Neuronal stem cell (in vitro differentiated cells): Measurements from ENCODE around the gene FABP6.
A peak's percentile ranks its signal among the peaks of the same experiment; 100 is the strongest.

Experiments used
- DNase-seq: peaks from one replicate; pipeline ENCODE4 v3.0.0-alpha.2; 2013; ENCODE audit warnings: low spot score
- H2AFZ ChIP-seq: one replicate; pipeline ENCODE4 v1.6.1; 2013; ENCODE audit warnings: mild to moderate bottlenecking, low read length, inconsistent platforms
- H2AK5ac ChIP-seq: 2 replicates; pipeline ENCODE4 v1.6.1; 2013; ENCODE audit warnings: low read depth, mild to moderate bottlenecking, inconsistent platforms, low read length, moderate library complexity, mixed read lengths
- H2BK120ac ChIP-seq: 2 replicates; pipeline ENCODE4 v1.6.1; 2013; ENCODE audit warnings: low read depth, mild to moderate bottlenecking, inconsistent platforms, low read length, moderate library complexity, mixed read lengths
- H2BK12ac ChIP-seq: one replicate; pipeline ENCODE4 v1.6.1; 2013; ENCODE audit warnings: low read length, inconsistent platforms
- H2BK15ac ChIP-seq: 2 replicates; pipeline ENCODE4 v1.6.1; 2013; ENCODE audit warnings: mild to moderate bottlenecking, low read length, inconsistent platforms, mixed read lengths
- H2BK5ac ChIP-seq: one replicate; pipeline ENCODE4 v1.6.1; 2013; ENCODE audit warnings: inconsistent platforms, mild to moderate bottlenecking, low read length, moderate library complexity
- H3K14ac ChIP-seq: one replicate; pipeline ENCODE4 v1.6.1; 2013; ENCODE audit warnings: low read length, inconsistent platforms
- H3K18ac ChIP-seq: 2 replicates; pipeline ENCODE4 v1.6.1; 2013; ENCODE audit warnings: low read length, inconsistent platforms
- H3K23ac ChIP-seq: 2 replicates; pipeline ENCODE4 v1.6.1; 2013; ENCODE audit warnings: low read depth, mild to moderate bottlenecking, mixed read lengths, low read length, inconsistent platforms; ENCODE audit not compliant: poor library complexity
- H3K27ac ChIP-seq: replicated peaks from 3 replicates; pipeline ENCODE4 v1.5.1; 2013; ENCODE audit warnings: low read length, inconsistent platforms
- H3K27me3 ChIP-seq, 3 experiments: 2 replicates each; pipeline ENCODE4 v1.6.1; 2013; ENCODE audit warnings: low read length in 3 of 3, mild to moderate bottlenecking in 2 of 3, inconsistent platforms in 1 of 3, low read depth in 1 of 3, mixed read lengths in 1 of 3, moderate library complexity in 1 of 3; ENCODE audit not compliant: control insufficient read depth in 3 of 3, insufficient read depth in 3 of 3
- H3K36me3 ChIP-seq, 2 donors: replicated peaks in 1 of 2; 2 replicates each; pipeline ENCODE4 v1.6.1; 2013; ENCODE audit warnings: low read length in 2 of 2; ENCODE audit not compliant: control insufficient read depth in 2 of 2, insufficient read depth in 2 of 2
- H3K4ac ChIP-seq: 2 replicates; pipeline ENCODE4 v1.6.1; 2013; ENCODE audit warnings: inconsistent platforms, mild to moderate bottlenecking, low read length, moderate library complexity
- H3K4me1 ChIP-seq, 2 donors: 1 replicate in 1 of 2; 2 replicates in 1 of 2; pipeline ENCODE4 v1.6.1; 2013; ENCODE audit warnings: low read length in 2 of 2, low read depth in 1 of 2; ENCODE audit not compliant: control insufficient read depth in 2 of 2, insufficient read depth in 1 of 2
- H3K4me2 ChIP-seq: one replicate; pipeline ENCODE4 v1.6.1; 2013; ENCODE audit warnings: mild to moderate bottlenecking, low read length, inconsistent platforms; ENCODE audit not compliant: insufficient read depth, poor library complexity, severe bottlenecking
- H3K4me3 ChIP-seq, 2 donors: 2 replicates each; pipeline ENCODE4 v1.5.1; 2013; ENCODE audit warnings: low read length in 2 of 2, mild to moderate bottlenecking in 2 of 2, inconsistent platforms in 1 of 2, moderate library complexity in 1 of 2
- H3K79me1 ChIP-seq: one replicate; pipeline ENCODE4 v1.6.1; 2013; ENCODE audit warnings: low read depth, mild to moderate bottlenecking, inconsistent platforms, low read length, moderate library complexity
- H3K9ac ChIP-seq: one replicate; pipeline ENCODE4 v1.6.1; 2013; ENCODE audit warnings: mild to moderate bottlenecking, low read depth, low read length, inconsistent platforms; ENCODE audit not compliant: poor library complexity
- H3K9me3 ChIP-seq, 2 donors: replicated peaks in 1 of 2; 2 replicates each; pipeline versions ENCODE3 to v1.6.1; 2013; ENCODE audit warnings: low read length in 2 of 2, mild to moderate bottlenecking in 2 of 2, inconsistent platforms in 1 of 2, low read depth in 1 of 2, mixed read lengths in 1 of 2, moderate library complexity in 1 of 2; ENCODE audit not compliant: control insufficient read depth in 2 of 2, insufficient read depth in 1 of 2
- H4K8ac ChIP-seq: one replicate; pipeline ENCODE4 v1.6.1; 2013; ENCODE audit warnings: low read depth, mild to moderate bottlenecking, inconsistent platforms, low read length, moderate library complexity
- H4K91ac ChIP-seq: one replicate; pipeline ENCODE4 v1.6.1; 2013; ENCODE audit warnings: low read length, low read depth, mild to moderate bottlenecking, inconsistent platforms; ENCODE audit not compliant: poor library complexity
- WGBS, 2 donors: extraction: QIAGEN DNeasy Blood & Tissue Kit; methylation state at CpG; one replicate each; pipeline ENCODE4 v1.1.7; 2013; ENCODE audit warnings: missing lambda C conversion rate in 2 of 2, mixed read lengths in 1 of 2; ENCODE audit not compliant: insufficient read length in 2 of 2, insufficient replicate concordance in 1 of 2; ENCODE audit errors: extremely low coverage in 2 of 2; 5-methylcytosine and 5-hydroxymethylcytosine counted together

Gene FABP6

GRCh38 chr5:160198146-160198545 lies 31.2 kb upstream of the FABP6 start:
- Histone ChIP-seq H2BK15ac (no peak overlapping the region), H3K36me3 (no peaks in the 10 kb centered on the region), H3K4me3 (no peak overlapping the region), H3K14ac (no peak overlapping the region), H3K9me3 (no peaks in the 10 kb centered on the region), H2AFZ (peak overlapping the region; percentile 92), H3K27me3 (no peaks in the 10 kb centered on the region), H4K91ac (no peak overlapping the region), H3K4ac (no peak overlapping the region), H3K27ac (no peak overlapping the region), H3K9ac (no peak overlapping the region), H3K23ac (no peak overlapping the region), H2BK120ac (no peak overlapping the region), H4K8ac (no peak overlapping the region), H3K4me2 (no peak overlapping the region), H3K18ac (peak overlapping the region; percentile 38), H3K4me1 (peaks cover 23 to 24% of the 10 kb centered on the region in 2 donors), H2BK12ac (peak overlapping the region; percentile 4), H2AK5ac (peak overlapping the region; percentile 1), H2BK5ac (no peak overlapping the region), H3K79me1 (no peaks in the 10 kb centered on the region)
- no CpG with 5 or more reads among the region's 5 CpGs for WGBS, 2 donors
- DNase-seq = no peak

- H3K4me3 ChIP-seq = no peak overlapping the region
- no peak overlapping the region for H3K27ac ChIP-seq
- no CpG with 5 or more reads among the region's 8 CpGs for WGBS, 2 donors
Observed at GRCh38 chr5:160198841-160199409, 30.4 kb upstream of the FABP6 start.

GRCh38 chr5:160199410-160199911 lies 29.8 kb upstream of the FABP6 start:
- Histone ChIP-seq H4K8ac (peak overlapping the region; percentile 89), H3K4me1 (peaks cover 23 to 24% of the 10 kb centered on the region in 2 donors), H2BK120ac (peak overlapping the region; percentile 13), H3K14ac (peak overlapping the region; percentile 75), H3K4me3 (peak overlapping the region; percentile 22 to 61), H3K4me2 (peak overlapping the region; percentile 49), H3K27ac (no peak overlapping the region), H3K9ac (peak overlapping the region; percentile 45), H4K91ac (peak overlapping the region; percentile 12), H3K9me3 (no peaks in the 10 kb centered on the region), H2AK5ac (peak overlapping the region; percentile 85), H3K18ac (peak overlapping the region; percentile 86), H2AFZ (peak overlapping the region; percentile 92), H2BK15ac (peak overlapping the region; percentile 60), H3K79me1 (no peaks in the 10 kb centered on the region), H3K23ac (peak overlapping the region; percentile 80), H2BK5ac (no peak overlapping the region), H3K4ac (no peak overlapping the region), H2BK12ac (peak overlapping the region; percentile 77), H3K36me3 (no peaks in the 10 kb centered on the region), H3K27me3 (no peaks in the 10 kb centered on the region)
- WGBS, 2 donors = no CpG with 5 or more reads among the region's 30 CpGs
- peak; percentile 62 for DNase-seq

More at GRCh38 chr5:160198841-160199409, 30.4 kb upstream of the FABP6 start:
- no peak overlapping the region for H4K91ac ChIP-seq
- H3K9me3 ChIP-seq = no peaks in the 10 kb centered on the region
- H3K27me3 ChIP-seq = no peaks in the 10 kb centered on the region
- no peak overlapping the region for H2BK12ac ChIP-seq
- H2BK15ac ChIP-seq = no peak overlapping the region
- H3K36me3 ChIP-seq = no peaks in the 10 kb centered on the region
- peak overlapping the region; percentile 92 for H2AFZ ChIP-seq
- H4K8ac ChIP-seq = no peak overlapping the region
- no peak overlapping the region for H3K23ac ChIP-seq
- no peak for DNase-seq
- H3K4me2 ChIP-seq = peak overlapping the region; percentile 49
- H2AK5ac ChIP-seq = no peak overlapping the region
- H3K79me1 ChIP-seq = no peaks in the 10 kb centered on the region
- peak overlapping the region; percentile 5 for H3K9ac ChIP-seq
- H3K4ac ChIP-seq = no peak overlapping the region
- no peak overlapping the region for H3K14ac ChIP-seq
- H2BK120ac ChIP-seq = no peak overlapping the region
- peaks cover 23 to 24% of the 10 kb centered on the region in 2 donors for H3K4me1 ChIP-seq
- peak overlapping the region; percentile 56 for H3K18ac ChIP-seq
- no peak overlapping the region for H2BK5ac ChIP-seq

- Histone ChIP-seq H3K9ac (no peak overlapping the region), H3K18ac (no peak overlapping the region), H3K14ac (no peak overlapping the region), H3K36me3 (no peaks in the 10 kb centered on the region), H3K4me3 (no peak overlapping the region), H3K23ac (no peak overlapping the region), H2BK5ac (no peak overlapping the region), H3K79me1 (no peaks in the 10 kb centered on the region), H2AK5ac (no peak overlapping the region), H2BK15ac (no peak overlapping the region), H3K9me3 (no peaks in the 10 kb centered on the region), H4K8ac (no peak overlapping the region), H3K4ac (no peak overlapping the region), H3K27ac (no peak overlapping the region), H3K4me1 (no peaks in the 10 kb centered on the region), H2BK120ac (no peak overlapping the region), H2BK12ac (no peak overlapping the region), H4K91ac (no peak overlapping the region), H2AFZ (no peak overlapping the region), H3K27me3 (peaks cover 0 to 18% (median 0%) of the 10 kb centered on the region in 3 experiments), H3K4me2 (no peak overlapping the region)
- no CpG with 5 or more reads among the region's 2 CpGs for WGBS, 2 donors
- no peak for DNase-seq
Observed at GRCh38 chr5:160207061-160207460, 22.2 kb upstream of the FABP6 start.
